Measurements from ENCODE around the gene HNRNPAB. TPM values are rescaled to one million over a fixed set of nuclear protein-coding genes. Genes with fewer than 3 reads are reported as not detected.

Gene HNRNPAB
- total and polyA plus RNA-seq, 9 of the 15 experiments (the other 6 are each of a cell fraction or from before 2014, with no cell fraction given): 34.6 to 425 (median 236) TPM

DNA sequence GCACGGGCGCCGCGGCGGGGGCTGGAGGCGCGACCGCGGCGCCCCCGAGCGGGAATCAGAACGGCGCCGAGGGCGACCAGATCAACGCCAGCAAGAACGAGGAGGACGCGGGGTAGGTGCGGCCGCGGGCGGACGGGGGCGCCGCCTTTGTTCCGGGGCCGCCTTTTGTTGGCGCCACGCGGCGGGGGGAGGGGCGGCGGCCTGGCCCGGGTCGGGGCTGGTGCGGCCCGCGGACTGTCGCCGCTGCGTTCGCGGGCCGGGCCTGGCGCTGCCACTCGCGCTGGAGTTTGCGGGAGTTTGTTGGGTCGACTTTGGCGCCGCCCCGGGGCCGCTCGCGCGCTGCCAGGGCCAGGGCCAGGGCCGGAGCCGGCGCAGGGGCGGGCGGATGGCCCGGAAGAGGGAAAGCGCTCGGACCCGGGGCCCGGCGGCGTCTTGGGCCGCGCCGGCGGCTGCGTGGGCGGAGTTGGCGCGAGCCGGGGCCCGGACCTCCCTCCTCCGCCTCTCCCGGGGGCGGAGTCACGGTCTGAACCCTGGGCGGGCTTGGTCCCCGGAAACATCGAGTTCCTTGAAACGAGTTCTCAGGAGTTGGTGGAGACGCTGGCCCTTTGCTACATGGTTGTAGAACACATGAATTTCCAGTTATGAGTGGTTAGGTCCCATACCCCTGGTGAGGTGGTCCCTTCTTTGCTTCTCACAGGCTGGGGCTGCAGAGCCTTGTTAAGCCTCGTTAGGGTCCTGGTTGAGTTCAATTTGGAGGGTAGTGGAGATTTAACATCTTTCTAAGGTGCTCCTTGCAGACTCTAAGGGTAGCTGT lies 809 bp downstream of the HNRNPAB start:
- H3K4me1 ChIP-seq (replicated peaks in 1 of 2; ENCODE audit: control insufficient read depth in 2 of 2, insufficient read depth in 2 of 2, low read length in 2 of 2): peaks cover 23 to 25% of the 10 kb centered on the region in 2 experiments; a peak in 4 of 5 replicates
- WGBS (ENCODE audit: insufficient coverage, low coverage, missing lambda C conversion rate): 1% methylated on average over 52 of the region's 90 CpGs
- ATAC-seq: peak; percentile 72
- H2AFZ ChIP-seq (ENCODE audit: low read depth, low read length): no peak overlapping the region
- in situ Hi-C loops (cut with MboI) (no loop called here), intact Hi-C loops (cut with micrococcal nuclease) (no loop called here)
- no TSS peak for BruUV-seq (replicated peaks)
- peaks cover 49% of the 10 kb centered on the region for H3K36me3 ChIP-seq (ENCODE audit: control insufficient read depth, insufficient read depth, low read length)
- peak overlapping the region; percentile 93 to 99 for H3K9ac ChIP-seq (ENCODE audit: insufficient read depth in 1 of 2, low read depth in 2 of 2, low read length in 2 of 2)
- H3K9me1 ChIP-seq (ENCODE audit: control insufficient read depth, insufficient read depth, low read length): peaks cover 10% of the 10 kb centered on the region
- peak; percentile 40 for FAIRE-seq
- H4K20me1 ChIP-seq (replicated peaks; ENCODE audit: control insufficient read depth, insufficient read depth, low read length): peaks cover 51% of the 10 kb centered on the region
- no peaks in the 10 kb centered on the region for H3K9me3 ChIP-seq (replicated peaks; ENCODE audit: control insufficient read depth, insufficient read depth, low read depth, low read length)
- H3K27ac ChIP-seq (ENCODE audit: extremely low read depth, low read depth, low read length): peak overlapping the region; percentile 94
- peak overlapping the region; percentile 96 for H3K4me2 ChIP-seq (ENCODE audit: insufficient read depth, low read length)
- H3K4me3 ChIP-seq: peak overlapping the region; percentile 80
- ChIA-PET CTCF (ENCODE audit: low intra/inter-chr PET ratio) (no interaction called here), POLR2A (interaction anchor here (0.6 to 12.7 kb wide), 32 partner anchors 7 to 1418 kb away, joined by 3 to 162 read pairs (median 5); partner anchors contain the start of genes COL23A1, NHP2 and PHYKPL)
- H3K79me2 ChIP-seq (ENCODE audit: control insufficient read depth, insufficient read depth, low read length): peaks cover 69% of the 10 kb centered on the region
- H3K27me3 ChIP-seq (ENCODE audit: control insufficient read depth in 2 of 2, insufficient read depth in 2 of 2, low read length in 2 of 2): no peaks in the 10 kb centered on the region
- DNase-seq (ENCODE audit: extremely low read depth in 1 of 4, low spot score in 3 of 4): peak; percentile 88 to 93 (median 90)
- TF ChIP-seq, protein P1, sequence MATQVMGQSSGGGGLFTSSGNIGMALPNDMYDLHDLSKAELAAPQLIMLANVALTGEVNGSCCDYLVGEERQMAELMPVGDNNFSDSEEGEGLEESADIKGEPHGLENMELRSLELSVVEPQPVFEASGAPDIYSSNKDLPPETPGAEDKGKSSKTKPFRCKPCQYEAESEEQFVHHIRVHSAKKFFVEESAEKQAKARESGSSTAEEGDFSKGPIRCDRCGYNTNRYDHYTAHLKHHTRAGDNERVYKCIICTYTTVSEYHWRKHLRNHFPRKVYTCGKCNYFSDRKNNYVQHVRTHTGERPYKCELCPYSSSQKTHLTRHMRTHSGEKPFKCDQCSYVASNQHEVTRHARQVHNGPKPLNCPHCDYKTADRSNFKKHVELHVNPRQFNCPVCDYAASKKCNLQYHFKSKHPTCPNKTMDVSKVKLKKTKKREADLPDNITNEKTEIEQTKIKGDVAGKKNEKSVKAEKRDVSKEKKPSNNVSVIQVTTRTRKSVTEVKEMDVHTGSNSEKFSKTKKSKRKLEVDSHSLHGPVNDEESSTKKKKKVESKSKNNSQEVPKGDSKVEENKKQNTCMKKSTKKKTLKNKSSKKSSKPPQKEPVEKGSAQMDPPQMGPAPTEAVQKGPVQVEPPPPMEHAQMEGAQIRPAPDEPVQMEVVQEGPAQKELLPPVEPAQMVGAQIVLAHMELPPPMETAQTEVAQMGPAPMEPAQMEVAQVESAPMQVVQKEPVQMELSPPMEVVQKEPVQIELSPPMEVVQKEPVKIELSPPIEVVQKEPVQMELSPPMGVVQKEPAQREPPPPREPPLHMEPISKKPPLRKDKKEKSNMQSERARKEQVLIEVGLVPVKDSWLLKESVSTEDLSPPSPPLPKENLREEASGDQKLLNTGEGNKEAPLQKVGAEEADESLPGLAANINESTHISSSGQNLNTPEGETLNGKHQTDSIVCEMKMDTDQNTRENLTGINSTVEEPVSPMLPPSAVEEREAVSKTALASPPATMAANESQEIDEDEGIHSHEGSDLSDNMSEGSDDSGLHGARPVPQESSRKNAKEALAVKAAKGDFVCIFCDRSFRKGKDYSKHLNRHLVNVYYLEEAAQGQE (IDR thresholded peaks at IDR 0.05; ENCODE audit: borderline replicate concordance): 0 out of 2 replicates have a peak, but pooled peaks have one; percentile 12
- TF ChIP-seq, protein P1 (CRISPR knock-in tag; IDR thresholded peaks at IDR 0.05; ENCODE audit: low read depth): no peak
- TF ChIP-seq POLR2A (conservative IDR thresholded peaks at IDR 0.05) (peak; percentile 42; the same call in 1 of the 2 replicates), SAP30 (IDR thresholded peaks at IDR 0.05; ENCODE audit: borderline replicate concordance, insufficient read depth, low read depth, low read length, poor library complexity, severe bottlenecking) (peak; percentile 19), RB1 (IDR thresholded peaks at IDR 0.05; ENCODE audit: low read depth) (peak; percentile 48), HMGN3 (IDR thresholded peaks at IDR 0.05; ENCODE audit: borderline replicate concordance, extremely low read depth, insufficient read length, low read depth, low read length) (peak; percentile 67), ZNF175 (CRISPR knock-in tag; IDR thresholded peaks at IDR 0.05; ENCODE audit: low read depth) (no peak)
- TF ChIP-seq, protein P2, sequence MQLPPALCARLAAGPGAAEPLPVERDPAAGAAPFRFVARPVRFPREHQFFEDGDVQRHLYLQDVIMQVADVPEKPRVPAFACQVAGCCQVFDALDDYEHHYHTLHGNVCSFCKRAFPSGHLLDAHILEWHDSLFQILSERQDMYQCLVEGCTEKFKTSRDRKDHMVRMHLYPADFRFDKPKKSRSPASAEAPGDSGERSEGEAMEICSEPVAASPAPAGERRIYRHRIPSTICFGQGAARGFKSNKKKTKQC (CRISPR knock-in tag; IDR thresholded peaks at IDR 0.05): 0 out of 2 replicates have a peak, but pooled peaks have one; percentile 45
- TF ChIP-seq, protein P3, sequence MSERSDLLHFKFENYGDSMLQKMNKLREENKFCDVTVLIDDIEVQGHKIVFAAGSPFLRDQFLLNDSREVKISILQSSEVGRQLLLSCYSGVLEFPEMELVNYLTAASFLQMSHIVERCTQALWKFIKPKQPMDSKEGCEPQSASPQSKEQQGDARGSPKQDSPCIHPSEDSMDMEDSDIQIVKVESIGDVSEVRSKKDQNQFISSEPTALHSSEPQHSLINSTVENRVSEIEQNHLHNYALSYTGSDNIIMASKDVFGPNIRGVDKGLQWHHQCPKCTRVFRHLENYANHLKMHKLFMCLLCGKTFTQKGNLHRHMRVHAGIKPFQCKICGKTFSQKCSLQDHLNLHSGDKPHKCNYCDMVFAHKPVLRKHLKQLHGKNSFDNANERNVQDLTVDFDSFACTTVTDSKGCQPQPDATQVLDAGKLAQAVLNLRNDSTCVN (CRISPR knock-in tag; IDR thresholded peaks at IDR 0.05): no peak

Data from K562 (cell line).